GM21390 (cell line): ENCODE results near the gene BOD1.
"Not testable (repeated sequence)": the region's sequence is repeated elsewhere in the genome, so short reads cannot be mapped to it uniquely, and the experiment has no call there.

ENCODE experiments used
- ATAC-seq: cut with Tn5 transposase; IDR thresholded peaks from one replicate; pipeline ENCODE4 v1.9.1; 2021; ENCODE audit not compliant: unreplicated experiment

The BOD1 gene

GRCh38 chr5:173620784-173621183 lies 4.3 kb upstream of the BOD1 start:
- no peak for ATAC-seq

- no peak for ATAC-seq
These were observed 2.6 kb upstream of the BOD1 start for GRCh38 chr5:173618927-173619519.

- peak; percentile 51 for ATAC-seq
These were observed 420 bp downstream of the BOD1 start for GRCh38 chr5:173615884-173616576.

- no peak for ATAC-seq
These were observed 1.9 kb downstream of the BOD1 start for GRCh38 chr5:173614591-173614990.

- no peak for ATAC-seq
These were observed 2.9 kb downstream of the BOD1 start for GRCh38 chr5:173613433-173614159.

- no peak for ATAC-seq
These were observed 3.5 kb downstream of the BOD1 start for GRCh38 chr5:173612948-173613347.

- no peak for ATAC-seq
These were observed 4.7 kb downstream of the BOD1 start for GRCh38 chr5:173611706-173612105.

- no peak for ATAC-seq
These were observed 12.3 kb downstream of the BOD1 start for GRCh38 chr5:173604141-173604540.

GRCh38 chr5:173602423-173602822 lies 14.0 kb downstream of the BOD1 start:
- no peak for ATAC-seq

GRCh38 chr5:173598686-173599085 lies 17.8 kb downstream of the BOD1 start:
- ATAC-seq: no peak

GRCh38 chr5:173597304-173597703 lies 19.1 kb downstream of the BOD1 start:
- no peak for ATAC-seq

- ATAC-seq: no peak
These were observed 20.6 kb downstream of the BOD1 start for GRCh38 chr5:173595841-173596240.

GRCh38 chr5:173594061-173594460 lies 22.4 kb downstream of the BOD1 start:
- no peak for ATAC-seq

- ATAC-seq: no peak
These were observed 24.3 kb downstream of the BOD1 start for GRCh38 chr5:173592050-173592669.

- no peak for ATAC-seq
These were observed 25.4 kb downstream of the BOD1 start for GRCh38 chr5:173591056-173591514.

- ATAC-seq: no peak
These were observed 25.9 kb downstream of the BOD1 start for GRCh38 chr5:173590436-173591055.

GRCh38 chr5:173586133-173586532 lies 30.3 kb downstream of the BOD1 start:
- not testable (repeated sequence) for ATAC-seq

GRCh38 chr5:173583346-173583745 lies 33.1 kb downstream of the BOD1 start:
- no peak for ATAC-seq

GRCh38 chr5:173582216-173583111 lies 34.0 kb downstream of the BOD1 start:
- ATAC-seq: no peak
